ENCODE measurements around the gene RNF44.

RNF44 gene

DNA sequence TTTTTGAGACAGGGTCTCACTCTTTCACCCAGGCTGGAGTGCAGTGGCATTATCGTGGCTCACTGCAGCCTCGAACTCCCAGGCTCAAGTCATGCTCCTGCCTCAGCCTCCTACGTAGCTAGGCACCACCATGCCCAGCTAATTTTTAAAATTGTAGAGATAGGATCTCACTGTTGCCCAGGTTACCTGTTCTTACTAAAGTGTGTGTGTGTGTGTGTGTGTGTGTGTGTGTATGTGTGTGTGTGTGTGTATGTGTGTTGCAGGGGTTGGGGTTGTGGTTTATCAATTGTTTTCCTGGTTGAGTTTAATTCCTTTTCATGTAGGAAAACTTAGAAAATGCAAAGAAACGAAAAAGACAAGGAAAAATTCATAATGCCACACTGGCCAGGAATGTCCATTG is 21.8 kb downstream of the RNF44 start:
- no peaks in the 10 kb centered on the region for H3K4me1 ChIP-seq (ENCODE audit: control insufficient read depth, insufficient read depth, low read length)
- H3K36me3 ChIP-seq (ENCODE audit: control insufficient read depth in 2 of 2, insufficient read depth in 2 of 2, low read length in 2 of 2): no peaks in the 10 kb centered on the region
- no peak overlapping the region for H3K27ac ChIP-seq (ENCODE audit: low read length)

DNA sequence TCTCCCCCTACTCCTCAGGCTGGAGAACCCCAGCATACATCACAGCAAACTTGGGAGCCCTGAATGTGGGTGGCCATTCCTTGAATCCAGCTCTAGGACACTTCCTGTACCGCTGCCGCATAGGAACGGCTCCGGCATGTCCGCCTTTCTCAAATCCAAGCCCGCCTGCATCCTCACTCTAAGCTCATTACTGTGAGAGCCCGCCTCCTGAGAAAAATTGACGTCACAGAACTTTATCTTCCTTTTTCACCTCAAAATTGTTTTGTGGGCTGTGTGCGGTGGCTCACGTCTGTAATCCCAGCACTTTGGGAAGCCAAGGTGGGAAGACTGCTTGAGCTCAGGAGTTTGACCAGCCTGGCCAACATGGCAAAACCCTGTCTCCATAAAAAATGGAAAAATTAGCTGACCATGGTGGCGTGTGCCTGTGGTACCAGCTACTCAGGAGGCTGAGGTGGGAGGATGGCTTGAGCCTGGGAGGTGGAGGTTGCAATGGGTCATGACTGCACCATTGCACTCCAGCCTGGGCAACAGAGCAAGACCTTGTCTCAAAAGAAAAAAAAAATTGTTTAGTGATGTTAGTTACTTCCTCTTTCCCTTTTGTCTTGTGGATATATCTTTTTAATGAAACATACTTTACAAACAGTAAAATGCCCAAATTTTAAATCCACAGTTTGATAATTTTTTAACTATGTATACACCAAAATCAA is 22.8 kb downstream of the RNF44 start:
- Histone ChIP-seq H3K9me3 (ENCODE audit: control insufficient read depth in 2 of 2, low read length in 2 of 2) (no peaks in the 10 kb centered on the region), H3K9ac (ENCODE audit: low read length in 2 of 2) (no peak overlapping the region), H3K4me1 (ENCODE audit: control insufficient read depth, insufficient read depth, low read length) (no peaks in the 10 kb centered on the region), H3K4me3 (ENCODE audit: low read length in 2 of 2) (no peak overlapping the region), H3K27me3 (ENCODE audit: control insufficient read depth in 1 of 2, insufficient read depth in 2 of 2, low read length in 2 of 2) (no peaks in the 10 kb centered on the region), H3K36me3 (ENCODE audit: control insufficient read depth in 2 of 2, insufficient read depth in 2 of 2, low read length in 2 of 2) (peaks cover 0 to under 1% of the 10 kb centered on the region in 2 donors), H3K27ac (ENCODE audit: low read length) (no peak overlapping the region)

More for the DNA sequence above, 21.8 kb downstream of the RNF44 start:
- Histone ChIP-seq H3K27me3 (ENCODE audit: control insufficient read depth in 1 of 2, insufficient read depth in 2 of 2, low read length in 2 of 2) (no peaks in the 10 kb centered on the region), H3K9me3 (ENCODE audit: control insufficient read depth in 2 of 2, low read length in 2 of 2) (no peaks in the 10 kb centered on the region), H3K4me3 (ENCODE audit: low read length in 2 of 2) (no peak overlapping the region), H3K9ac (ENCODE audit: low read length in 2 of 2) (no peak overlapping the region)

DNA sequence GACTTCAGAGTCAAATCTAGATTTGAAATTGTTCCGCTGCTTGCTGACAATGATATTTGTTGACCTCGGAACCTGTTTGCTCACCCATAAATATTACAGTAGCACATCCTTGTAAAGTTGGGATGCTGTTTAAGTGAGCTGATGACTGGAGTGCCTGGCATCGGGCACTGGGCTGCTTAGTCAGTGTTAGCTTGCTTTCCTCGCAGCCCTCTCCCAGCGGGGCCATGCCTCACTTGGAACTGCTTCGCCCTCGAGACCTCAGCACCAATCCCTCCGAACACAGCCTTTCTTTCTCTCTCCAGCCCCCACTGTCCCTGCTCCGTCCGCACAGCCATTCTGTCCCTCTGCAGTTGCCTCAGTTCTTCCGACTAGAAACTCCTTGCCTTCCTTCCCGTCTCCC is 23.4 kb downstream of the RNF44 start:
- Histone ChIP-seq H3K4me1 (ENCODE audit: control insufficient read depth, insufficient read depth, low read length) (no peaks in the 10 kb centered on the region), H3K9me3 (ENCODE audit: control insufficient read depth in 2 of 2, low read length in 2 of 2) (no peaks in the 10 kb centered on the region), H3K27me3 (ENCODE audit: control insufficient read depth in 1 of 2, insufficient read depth in 2 of 2, low read length in 2 of 2) (no peaks in the 10 kb centered on the region), H3K4me3 (ENCODE audit: low read length in 2 of 2) (no peak overlapping the region), H3K36me3 (ENCODE audit: control insufficient read depth in 2 of 2, insufficient read depth in 2 of 2, low read length in 2 of 2) (peaks cover 0 to 4% of the 10 kb centered on the region in 2 donors), H3K27ac (ENCODE audit: low read length) (no peak overlapping the region), H3K9ac (ENCODE audit: low read length in 2 of 2) (no peak overlapping the region)

DNA sequence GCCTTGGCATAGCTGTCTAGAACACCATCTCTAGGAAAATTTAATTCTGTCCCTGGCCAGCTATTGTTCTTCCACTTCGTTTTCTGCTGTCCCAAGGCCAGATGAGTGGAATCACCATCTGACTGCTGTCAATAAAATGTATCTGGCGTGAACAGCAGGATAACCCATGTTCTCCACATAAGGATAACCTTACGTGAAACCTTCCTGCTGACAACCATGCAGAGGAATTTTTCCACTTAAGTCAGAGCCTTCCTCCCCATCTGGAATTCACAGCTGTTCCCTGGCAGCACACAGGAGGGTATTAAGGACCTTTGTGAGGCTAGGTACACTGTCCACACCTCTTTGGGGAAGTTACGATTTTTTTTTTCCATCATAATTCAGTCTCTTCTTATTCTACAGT is 28.6 kb downstream of the RNF44 start:
- Histone ChIP-seq H3K27me3 (ENCODE audit: control insufficient read depth in 1 of 2, insufficient read depth in 2 of 2, low read length in 2 of 2) (no peaks in the 10 kb centered on the region), H3K27ac (ENCODE audit: low read length) (no peak overlapping the region), H3K4me1 (ENCODE audit: control insufficient read depth, insufficient read depth, low read length) (no peaks in the 10 kb centered on the region), H3K36me3 (ENCODE audit: control insufficient read depth in 2 of 2, insufficient read depth in 2 of 2, low read length in 2 of 2) (peaks cover 20 to 21% of the 10 kb centered on the region in 2 donors), H3K9ac (ENCODE audit: low read length in 2 of 2) (no peak overlapping the region), H3K9me3 (ENCODE audit: control insufficient read depth in 2 of 2, low read length in 2 of 2) (no peaks in the 10 kb centered on the region), H3K4me3 (ENCODE audit: low read length in 2 of 2) (no peak overlapping the region)

DNA sequence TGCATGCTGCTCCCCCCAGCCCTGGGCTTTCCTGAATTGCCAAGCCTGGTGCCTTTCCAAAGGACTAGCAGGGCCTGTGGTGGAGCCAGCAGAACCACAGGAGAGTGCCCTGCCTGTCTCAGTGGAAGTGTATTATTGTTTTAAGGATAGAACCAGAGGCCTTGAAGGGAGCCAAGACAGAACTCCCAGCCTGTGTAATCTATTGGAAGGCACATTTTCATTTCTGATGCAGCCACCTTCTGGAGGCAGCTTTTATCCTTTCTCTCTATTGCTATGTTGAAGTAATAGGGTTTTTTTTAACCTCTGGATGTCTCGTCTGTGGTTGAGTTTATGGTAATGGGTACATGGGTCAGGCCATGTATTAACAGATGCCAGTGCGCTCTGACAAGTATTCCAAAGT is 29.3 kb downstream of the RNF44 start:
- Histone ChIP-seq H3K4me1 (ENCODE audit: control insufficient read depth, insufficient read depth, low read length) (no peaks in the 10 kb centered on the region), H3K36me3 (ENCODE audit: control insufficient read depth in 2 of 2, insufficient read depth in 2 of 2, low read length in 2 of 2) (peaks cover 20 to 21% of the 10 kb centered on the region in 2 donors), H3K27me3 (ENCODE audit: control insufficient read depth in 1 of 2, insufficient read depth in 2 of 2, low read length in 2 of 2) (no peaks in the 10 kb centered on the region), H3K9me3 (ENCODE audit: control insufficient read depth in 2 of 2, low read length in 2 of 2) (no peaks in the 10 kb centered on the region), H3K4me3 (ENCODE audit: low read length in 2 of 2) (no peak overlapping the region), H3K27ac (ENCODE audit: low read length) (no peak overlapping the region), H3K9ac (ENCODE audit: low read length in 2 of 2) (no peak overlapping the region)

DNA sequence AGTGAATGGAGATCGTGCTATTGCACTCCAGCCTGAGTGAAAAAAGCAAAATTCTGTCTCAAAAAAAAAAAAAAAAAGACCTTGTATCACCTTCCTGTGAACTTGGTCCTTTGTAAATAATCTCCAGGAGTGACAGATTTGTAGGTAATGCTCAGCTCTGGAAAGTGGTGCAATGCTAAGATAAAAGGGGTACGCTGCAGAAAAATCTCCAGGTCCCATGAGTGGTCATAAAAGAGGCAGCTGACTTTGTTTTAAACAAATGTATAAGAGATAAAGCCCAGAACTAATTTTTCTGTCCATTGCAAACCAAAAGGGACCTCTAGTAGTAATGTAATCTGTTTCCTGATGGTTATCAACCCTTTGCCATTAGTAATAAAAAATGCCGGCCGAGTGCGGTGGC is 33.7 kb downstream of the RNF44 start:
- Histone ChIP-seq H3K36me3 (ENCODE audit: control insufficient read depth in 2 of 2, insufficient read depth in 2 of 2, low read length in 2 of 2) (peaks cover 44 to 47% of the 10 kb centered on the region in 2 donors), H3K4me1 (ENCODE audit: control insufficient read depth, insufficient read depth, low read length) (no peaks in the 10 kb centered on the region), H3K27me3 (ENCODE audit: control insufficient read depth in 1 of 2, insufficient read depth in 2 of 2, low read length in 2 of 2) (no peaks in the 10 kb centered on the region), H3K4me3 (ENCODE audit: low read length in 2 of 2) (no peak overlapping the region), H3K27ac (ENCODE audit: low read length) (no peak overlapping the region), H3K9me3 (ENCODE audit: control insufficient read depth in 2 of 2, low read length in 2 of 2) (no peaks in the 10 kb centered on the region), H3K9ac (ENCODE audit: low read length in 2 of 2) (no peak overlapping the region)

DNA sequence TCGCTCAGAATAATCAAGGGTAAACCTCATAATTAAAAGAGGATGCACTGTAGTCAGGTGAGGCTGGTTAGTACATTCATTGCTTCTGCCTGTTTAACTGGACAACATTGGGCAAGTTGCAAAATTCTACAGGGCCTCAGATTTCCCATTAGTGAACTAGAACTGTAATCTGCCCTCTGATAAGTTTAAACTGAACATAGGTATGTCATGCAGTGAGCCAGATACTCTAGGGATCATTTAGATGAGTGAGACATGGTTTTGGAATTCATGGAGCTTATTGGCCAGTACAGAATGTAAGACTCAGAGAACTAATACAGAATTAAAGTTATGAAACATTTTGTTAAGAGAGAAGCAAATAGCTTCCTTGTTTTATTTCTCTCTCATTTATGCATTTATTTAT is 35.9 kb downstream of the RNF44 start:
- Histone ChIP-seq H3K27ac (ENCODE audit: low read length) (no peak overlapping the region), H3K9me3 (ENCODE audit: control insufficient read depth in 2 of 2, low read length in 2 of 2) (no peaks in the 10 kb centered on the region), H3K36me3 (ENCODE audit: control insufficient read depth in 2 of 2, insufficient read depth in 2 of 2, low read length in 2 of 2) (peaks cover 35 to 44% of the 10 kb centered on the region in 2 donors), H3K4me1 (ENCODE audit: control insufficient read depth, insufficient read depth, low read length) (no peaks in the 10 kb centered on the region), H3K4me3 (ENCODE audit: low read length in 2 of 2) (no peak overlapping the region), H3K9ac (ENCODE audit: low read length in 2 of 2) (no peak overlapping the region), H3K27me3 (ENCODE audit: control insufficient read depth in 1 of 2, insufficient read depth in 2 of 2, low read length in 2 of 2) (no peaks in the 10 kb centered on the region)

DNA sequence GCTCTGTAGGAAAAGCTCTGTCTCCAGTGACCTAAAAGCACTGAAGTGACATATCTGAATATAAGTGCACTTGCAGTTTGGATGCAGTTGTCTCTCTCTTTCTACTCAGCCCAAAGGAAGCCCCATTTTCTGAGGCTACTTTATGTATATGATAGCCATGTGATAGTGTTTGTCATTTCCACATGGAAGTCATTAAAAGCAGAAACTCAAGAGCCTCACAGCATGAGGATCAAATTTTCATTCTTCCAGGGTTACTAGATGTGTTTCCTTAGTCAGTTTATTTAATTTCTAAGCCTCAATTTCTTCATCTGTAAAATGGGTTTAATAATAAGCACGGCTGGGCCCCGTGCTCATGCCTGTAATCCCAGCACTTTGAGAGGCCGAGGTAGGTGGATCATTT is 36.7 kb downstream of the RNF44 start:
- H3K36me3 ChIP-seq (ENCODE audit: control insufficient read depth in 2 of 2, insufficient read depth in 2 of 2, low read length in 2 of 2): peaks cover 41 to 50% of the 10 kb centered on the region in 2 donors
- H3K4me1 ChIP-seq (ENCODE audit: control insufficient read depth, insufficient read depth, low read length): no peaks in the 10 kb centered on the region
- no peak overlapping the region for H3K27ac ChIP-seq (ENCODE audit: low read length)
- no peak overlapping the region for H3K4me3 ChIP-seq (ENCODE audit: low read length in 2 of 2)
- H3K9me3 ChIP-seq (ENCODE audit: control insufficient read depth in 2 of 2, low read length in 2 of 2): no peaks in the 10 kb centered on the region
- no peaks in the 10 kb centered on the region for H3K27me3 ChIP-seq (ENCODE audit: control insufficient read depth in 1 of 2, insufficient read depth in 2 of 2, low read length in 2 of 2)
- H3K9ac ChIP-seq (ENCODE audit: low read length in 2 of 2): no peak overlapping the region

DNA sequence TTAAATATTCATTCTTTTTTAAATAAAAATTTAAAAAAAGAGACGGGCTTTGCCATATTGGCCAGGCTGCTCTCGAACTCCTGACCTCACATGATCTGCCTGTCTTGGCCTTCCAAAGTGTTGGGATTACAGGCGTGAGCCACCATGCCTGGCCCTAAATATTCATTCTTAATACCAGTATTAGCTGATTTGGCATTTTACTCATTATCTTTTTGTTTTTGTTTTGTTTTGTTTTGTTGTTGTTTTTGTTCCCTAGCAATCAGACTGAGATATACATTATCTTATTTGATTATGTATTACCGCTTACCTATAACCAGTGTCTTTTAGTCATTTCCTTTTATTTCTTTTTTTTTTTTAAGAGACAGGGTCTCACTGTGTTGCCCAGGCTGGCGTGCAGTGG is 37.9 kb downstream of the RNF44 start:
- H3K4me1 ChIP-seq (ENCODE audit: control insufficient read depth, insufficient read depth, low read length): no peaks in the 10 kb centered on the region
- H3K27me3 ChIP-seq (ENCODE audit: control insufficient read depth in 1 of 2, insufficient read depth in 2 of 2, low read length in 2 of 2): no peaks in the 10 kb centered on the region
- H3K9me3 ChIP-seq (ENCODE audit: control insufficient read depth in 2 of 2, low read length in 2 of 2): no peaks in the 10 kb centered on the region
- no peak overlapping the region for H3K27ac ChIP-seq (ENCODE audit: low read length)
- no peak overlapping the region for H3K9ac ChIP-seq (ENCODE audit: low read length in 2 of 2)
- H3K36me3 ChIP-seq (ENCODE audit: control insufficient read depth in 2 of 2, insufficient read depth in 2 of 2, low read length in 2 of 2): peaks cover 38 to 50% of the 10 kb centered on the region in 2 donors
- H3K4me3 ChIP-seq (ENCODE audit: low read length in 2 of 2): no peak overlapping the region

DNA sequence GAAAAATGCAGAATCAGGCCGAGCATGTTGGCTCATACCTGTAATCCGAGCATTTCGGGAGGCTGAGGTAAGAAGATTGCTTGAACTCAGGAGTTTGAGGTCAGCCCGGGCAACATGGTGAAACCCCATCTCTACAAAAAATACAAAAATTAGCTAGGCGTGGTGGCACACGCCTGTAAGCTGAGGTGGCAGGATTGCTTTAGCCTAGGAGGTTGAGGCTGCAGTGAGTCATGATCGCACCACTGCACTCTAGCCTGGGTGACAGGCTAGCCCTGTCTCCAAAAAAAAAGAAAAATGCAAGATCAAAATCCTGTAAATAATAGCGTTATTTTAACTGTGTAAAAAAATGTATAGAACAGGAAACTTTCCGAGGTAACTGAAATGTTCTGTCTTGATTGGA is 39.4 kb downstream of the RNF44 start:
- H3K27ac ChIP-seq (ENCODE audit: low read length): no peak overlapping the region
- H3K4me1 ChIP-seq (ENCODE audit: control insufficient read depth, insufficient read depth, low read length): no peaks in the 10 kb centered on the region
- H3K9me3 ChIP-seq (ENCODE audit: control insufficient read depth in 2 of 2, low read length in 2 of 2): no peaks in the 10 kb centered on the region
- H3K9ac ChIP-seq (ENCODE audit: low read length in 2 of 2): no peak overlapping the region
- peaks cover 51 to 63% of the 10 kb centered on the region in 2 donors for H3K36me3 ChIP-seq (ENCODE audit: control insufficient read depth in 2 of 2, insufficient read depth in 2 of 2, low read length in 2 of 2)
- no peak overlapping the region for H3K4me3 ChIP-seq (ENCODE audit: low read length in 2 of 2)
- H3K27me3 ChIP-seq (ENCODE audit: control insufficient read depth in 1 of 2, insufficient read depth in 2 of 2, low read length in 2 of 2): no peaks in the 10 kb centered on the region

DNA sequence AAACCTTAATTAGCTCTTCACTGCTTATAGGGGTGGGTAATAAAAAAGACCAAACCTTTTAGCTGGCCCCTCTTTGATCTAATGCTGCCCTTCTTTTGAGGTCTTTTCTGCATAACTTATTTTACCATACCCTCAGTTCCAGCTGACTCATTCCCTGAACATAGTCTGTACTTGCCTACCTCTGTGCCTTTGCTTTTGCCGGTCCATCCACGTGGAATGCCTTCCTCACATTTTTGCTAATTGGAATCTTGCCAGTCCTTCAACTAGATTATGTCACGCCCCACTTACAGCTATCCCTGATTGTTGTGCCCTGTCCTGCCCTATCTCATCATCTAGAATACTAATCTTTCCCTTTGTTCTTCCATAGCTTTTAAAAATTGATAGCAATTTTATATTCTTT is 44.8 kb downstream of the RNF44 start:
- Histone ChIP-seq H3K9me3 (ENCODE audit: control insufficient read depth in 2 of 2, low read length in 2 of 2) (no peaks in the 10 kb centered on the region), H3K4me3 (ENCODE audit: low read length in 2 of 2) (no peak overlapping the region), H3K27ac (ENCODE audit: low read length) (no peak overlapping the region), H3K36me3 (ENCODE audit: control insufficient read depth in 2 of 2, insufficient read depth in 2 of 2, low read length in 2 of 2) (peaks cover 40 to 56% of the 10 kb centered on the region in 2 donors), H3K9ac (ENCODE audit: low read length in 2 of 2) (no peak overlapping the region), H3K27me3 (ENCODE audit: control insufficient read depth in 1 of 2, insufficient read depth in 2 of 2, low read length in 2 of 2) (no peaks in the 10 kb centered on the region), H3K4me1 (ENCODE audit: control insufficient read depth, insufficient read depth, low read length) (no peaks in the 10 kb centered on the region)
